CD4-positive, alpha-beta T cell treated with Interleukin-17A for 1 hour (primary cell): ENCODE measurements around the gene MAPRE2.

Experiments used
- DNase-seq: peaks from one replicate; pipeline ENCODE4 v3.0.0-alpha.2; 2020

MAPRE2 gene

GRCh38 chr18:35038881-35039491 is 2.2 kb upstream of the MAPRE2 start:
- no peak for DNase-seq

GRCh38 chr18:35040638-35040987 is 600 bp upstream of the MAPRE2 start:
- DNase-seq: no peak

GRCh38 chr18:35041815-35042387 is 688 bp downstream of the MAPRE2 start:
- DNase-seq: peak; percentile 50

GRCh38 chr18:35042389-35043071 is 1.3 kb downstream of the MAPRE2 start:
- DNase-seq: peak; percentile 79

GRCh38 chr18:35043207-35043606 is 2.0 kb downstream of the MAPRE2 start:
- DNase-seq: no peak

- DNase-seq: no peak
Measured at GRCh38 chr18:35045121-35045520, 3.9 kb downstream of the MAPRE2 start.

GRCh38 chr18:35045806-35046205 is 4.6 kb downstream of the MAPRE2 start:
- no peak for DNase-seq

- no peak for DNase-seq
Measured at GRCh38 chr18:35047697-35048292, 6.6 kb downstream of the MAPRE2 start.

- DNase-seq: no peak
Measured at GRCh38 chr18:35049111-35050027, 8.2 kb downstream of the MAPRE2 start.

GRCh38 chr18:35050028-35050546 is 8.9 kb downstream of the MAPRE2 start:
- DNase-seq: peak; percentile 29

- no peak for DNase-seq
Measured at GRCh38 chr18:35050705-35051195, 9.5 kb downstream of the MAPRE2 start.

GRCh38 chr18:35051641-35052377 is 10.6 kb downstream of the MAPRE2 start:
- DNase-seq: no peak

- no peak for DNase-seq
Measured at GRCh38 chr18:35054401-35054800, 13.2 kb downstream of the MAPRE2 start.

- DNase-seq: no peak
Measured at GRCh38 chr18:35055105-35055504, 13.9 kb downstream of the MAPRE2 start.

GRCh38 chr18:35055726-35056125 is 14.5 kb downstream of the MAPRE2 start:
- DNase-seq: no peak

GRCh38 chr18:35059280-35059927 is 18.2 kb downstream of the MAPRE2 start:
- DNase-seq: no peak

- DNase-seq: no peak
Measured at GRCh38 chr18:35060122-35060815, 19.1 kb downstream of the MAPRE2 start.

GRCh38 chr18:35061336-35061735 is 20.1 kb downstream of the MAPRE2 start:
- DNase-seq: no peak

GRCh38 chr18:35061804-35062203 is 20.6 kb downstream of the MAPRE2 start:
- no peak for DNase-seq

- DNase-seq: no peak
Measured at GRCh38 chr18:35062408-35062807, 21.2 kb downstream of the MAPRE2 start.
